Liver (tissue), 9 donors: ENCODE data around the gene CDK19. TPM values are rescaled to one million over a fixed set of nuclear protein-coding genes. Genes with fewer than 3 reads are reported as not detected.
"Not testable (repeated sequence)": the region's sequence is repeated elsewhere in the genome, so short reads cannot be mapped to it uniquely, and the experiment has no call there.

Source experiments
- DNase-seq: peaks from one replicate; pipeline ENCODE4 v3.0.0-alpha.2; 2017; ENCODE audit warnings: low spot score
- H3K27ac ChIP-seq, 2 donors: one replicate each; pipeline ENCODE4 v1.7.0; 2013; ENCODE audit warnings: inconsistent platforms in 2 of 2, low read length in 2 of 2, control low read depth in 1 of 2, low read depth in 1 of 2, mild to moderate bottlenecking in 1 of 2
- H3K27me3 ChIP-seq, 4 donors: one replicate each; pipeline versions ENCODE4 v1.6.1 to v1.7.0; 2013; ENCODE audit warnings: low read length in 3 of 4, inconsistent platforms in 1 of 4, mild to moderate bottlenecking in 1 of 4, moderate library complexity in 1 of 4; ENCODE audit not compliant: control insufficient read depth in 4 of 4, insufficient read depth in 4 of 4
- H3K36me3 ChIP-seq, 4 donors: one replicate each; pipeline versions ENCODE4 v1.6.1 to v1.7.0; 2013; ENCODE audit warnings: low read length in 3 of 4, mild to moderate bottlenecking in 3 of 4, low read depth in 1 of 4, moderate library complexity in 1 of 4; ENCODE audit not compliant: control insufficient read depth in 4 of 4, insufficient read depth in 3 of 4
- H3K4me1 ChIP-seq, 4 donors: one replicate each; pipeline versions ENCODE4 v1.6.1 to v1.7.0; 2013; ENCODE audit warnings: low read length in 3 of 4, mild to moderate bottlenecking in 3 of 4, moderate library complexity in 1 of 4; ENCODE audit not compliant: control insufficient read depth in 4 of 4, insufficient read depth in 4 of 4
- H3K4me3 ChIP-seq, 3 donors: one replicate each; pipeline versions ENCODE4 v1.6.1 to v1.7.0; 2013; ENCODE audit warnings: low read length in 3 of 3, control low read depth in 1 of 3, low read depth in 1 of 3, mild to moderate bottlenecking in 1 of 3
- H3K9ac ChIP-seq, 2 donors: one replicate each; pipeline ENCODE4 v1.7.0; 2013; ENCODE audit warnings: low read length in 2 of 2, mild to moderate bottlenecking in 2 of 2, moderate library complexity in 2 of 2, control low read depth in 1 of 2, low read depth in 1 of 2
- H3K9me3 ChIP-seq, 4 donors: one replicate each; pipeline versions ENCODE4 v1.6.1 to v1.7.0; 2013; ENCODE audit warnings: low read length in 3 of 4; ENCODE audit not compliant: control insufficient read depth in 4 of 4
- ATF3 ChIP-seq: IDR thresholded peaks from 2 replicates; pipeline ENCODE4 v1.6.1; 2016; ENCODE audit warnings: antibody characterized with exemption
- EGR1 ChIP-seq, 2 donors: IDR thresholded peaks; 2 replicates each; pipeline ENCODE4 v1.6.1; 2016 to 2018; ENCODE audit warnings: antibody characterized with exemption in 2 of 2, low read depth in 2 of 2
- FOXA1 ChIP-seq: IDR thresholded peaks from 2 replicates; pipeline ENCODE4 v1.6.1; 2016; ENCODE audit warnings: antibody characterized with exemption
- FOXA2 ChIP-seq: IDR thresholded peaks from 2 replicates; pipeline ENCODE4 v1.6.1; 2016; ENCODE audit warnings: antibody characterized with exemption
- HNF4A ChIP-seq, 2 donors: conservative IDR thresholded peaks; 2 replicates each; pipeline ENCODE4 v1.6.1; 2016; ENCODE audit warnings: antibody characterized with exemption in 2 of 2, mild to moderate bottlenecking in 2 of 2
- HNF4G ChIP-seq: IDR thresholded peaks from 2 replicates; pipeline ENCODE4 v1.6.1; 2016; ENCODE audit warnings: antibody characterized with exemption
- JUND ChIP-seq, 2 donors: IDR thresholded peaks; 2 replicates each; pipeline ENCODE4 v1.6.1; 2016; ENCODE audit warnings: antibody characterized with exemption in 2 of 2
- NR2F2 ChIP-seq: IDR thresholded peaks from 2 replicates; pipeline ENCODE4 v1.6.1; 2016; ENCODE audit warnings: antibody characterized with exemption
- RAD21 ChIP-seq, 2 donors: IDR thresholded peaks; 2 replicates each; pipeline ENCODE4 v1.6.1; 2016; ENCODE audit warnings: antibody characterized with exemption in 2 of 2, mild to moderate bottlenecking in 2 of 2
- REST ChIP-seq: IDR thresholded peaks from 2 replicates; pipeline ENCODE4 v1.6.1; 2016; ENCODE audit warnings: antibody characterized with exemption, mild to moderate bottlenecking
- RXRA ChIP-seq, 2 donors: IDR thresholded peaks; 2 replicates each; pipeline ENCODE4 v1.6.1; 2017 to 2018; ENCODE audit warnings: antibody characterized with exemption in 2 of 2, mild to moderate bottlenecking in 1 of 2
- SP1 ChIP-seq: IDR thresholded peaks from 2 replicates; pipeline ENCODE4 v1.6.1; 2018; ENCODE audit warnings: antibody characterized with exemption, mild to moderate bottlenecking
- TAF1 ChIP-seq: conservative IDR thresholded peaks from 2 replicates; pipeline ENCODE4 v1.6.1; 2016; ENCODE audit warnings: antibody characterized with exemption, mild to moderate bottlenecking
- YY1 ChIP-seq: IDR thresholded peaks from 2 replicates; pipeline ENCODE4 v1.6.1; 2016; ENCODE audit warnings: antibody characterized with exemption, mild to moderate bottlenecking
- ZBTB33 ChIP-seq: IDR thresholded peaks from 2 replicates; pipeline ENCODE4 v1.6.1; 2016; ENCODE audit warnings: antibody characterized with exemption
- WGBS: extraction: QIAGEN DNeasy Blood & Tissue Kit; methylation state at CpG from one replicate; pipeline ENCODE4 v1.1.7; 2013; 5-methylcytosine and 5-hydroxymethylcytosine counted together
- polyA plus RNA-seq, 2 donors: library from polyadenylated mRNA; stranded (reverse) in 1 of 2; unstranded in 1 of 2; fragments of 200-250 nt in 1 of 2; fragments of >200 nt in 1 of 2; fragmentation: Nextera tagmentation in 1 of 2; extraction: Ambion mirVana in 1 of 2; gene quantifications; one replicate each; pipeline versions ENCODE4 v1.2.1 to v1.2.3, GENCODE V29; 2013 to 2015
- total RNA-seq, 2 donors: library from RNA; depleted of rRNA; stranded (reverse); fragments of >200 nt; gene quantifications; one replicate each; pipeline ENCODE4 v1.2.3, GENCODE V29; 2014
- TF ChIP-seq, protein P1 (sequence below): IDR thresholded peaks from 2 replicates; pipeline ENCODE4 v1.6.1; 2016; ENCODE audit warnings: antibody characterized with exemption
- donor health status: healthy.
- donor health status: healthy.
- donor health status: healthy.
- donor health status: healthy.
- donor health status: healthy.

Gene CDK19
- total and polyA plus RNA-seq, 4 donors: 1.8 to 7.6 (median 3.9) TPM

- H3K9me3 ChIP-seq: no peaks in the 10 kb centered on the region
Observed at GRCh38 chr6:110810896-110811586, 4.2 kb downstream of the CDK19 start.

GRCh38 chr6:110809792-110810191, 5.5 kb downstream of the CDK19 start:
- Histone ChIP-seq H3K4me3 (no peak overlapping the region), H3K27ac (no peak overlapping the region), H3K9ac (no peak overlapping the region), H3K36me3 (no peaks in the 10 kb centered on the region), H3K27me3 (no peaks in the 10 kb centered on the region), H3K9me3 (no peaks in the 10 kb centered on the region), H3K4me1 (peaks cover 0 to 10% (median 6%) of the 10 kb centered on the region in 4 donors)
- DNase-seq: no peak
- WGBS: 94% methylated on average over 2 of the region's 2 CpGs
- TF ChIP-seq HNF4G (no peak), TAF1 (no peak), ATF3 (no peak), REST (no peak), ZBTB33 (no peak)
- TF ChIP-seq, protein P1, sequence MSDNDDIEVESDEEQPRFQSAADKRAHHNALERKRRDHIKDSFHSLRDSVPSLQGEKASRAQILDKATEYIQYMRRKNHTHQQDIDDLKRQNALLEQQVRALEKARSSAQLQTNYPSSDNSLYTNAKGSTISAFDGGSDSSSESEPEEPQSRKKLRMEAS: no peak

More at GRCh38 chr6:110810896-110811586, 4.2 kb downstream of the CDK19 start:
- no peaks in the 10 kb centered on the region for H3K36me3 ChIP-seq
- H3K27ac ChIP-seq: no peak overlapping the region
- peaks cover 0 to 11% (median 7%) of the 10 kb centered on the region in 4 donors for H3K4me1 ChIP-seq
- no peak overlapping the region for H3K9ac ChIP-seq
- no peak for DNase-seq
- no peak for TF ChIP-seq SP1
- TF ChIP-seq FOXA2: no peak
- TF ChIP-seq EGR1 (IDR thresholded peaks at IDR 0.05; ENCODE audit: low read depth in 2 of 2): no peak
- no peak for TF ChIP-seq JUND (IDR thresholded peaks at IDR 0.05)
- TF ChIP-seq, protein P1: no peak
- TF ChIP-seq ZBTB33: no peak
- TF ChIP-seq RAD21 (IDR thresholded peaks at IDR 0.05): no peak
- no peak for TF ChIP-seq NR2F2
- TF ChIP-seq FOXA1: no peak
- TF ChIP-seq TAF1: no peak
- no peak for TF ChIP-seq YY1
- no peak for TF ChIP-seq HNF4A (conservative IDR thresholded peaks at IDR 0.05)
- no peak for TF ChIP-seq HNF4G
- TF ChIP-seq RXRA (IDR thresholded peaks at IDR 0.05): no peak
- no peak overlapping the region for H3K4me3 ChIP-seq
- no peaks in the 10 kb centered on the region for H3K27me3 ChIP-seq
- 95% methylated on average over 10 of the region's 10 CpGs for WGBS

DNA sequence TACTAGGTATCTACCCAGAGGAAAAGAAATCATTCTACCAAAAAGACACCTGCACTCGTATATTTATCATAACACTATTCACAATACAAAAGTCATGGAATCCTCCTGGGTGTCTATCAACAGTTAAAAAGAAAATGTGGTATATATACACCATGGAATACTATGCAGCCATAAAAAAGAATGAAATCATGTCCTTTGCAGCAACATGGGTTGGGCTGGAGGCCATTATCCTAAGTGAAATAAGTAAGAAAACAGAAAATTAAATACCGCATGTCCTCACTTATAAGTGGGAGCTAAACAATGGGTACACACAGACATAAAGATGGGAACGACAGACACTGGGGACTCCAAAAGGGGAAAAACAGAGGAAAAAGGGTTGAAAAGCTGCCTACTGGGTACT, 13.1 kb downstream of the CDK19 start:
- H3K4me1 ChIP-seq, H3K27ac ChIP-seq, H3K4me3 ChIP-seq, H3K36me3 ChIP-seq, H3K9me3 ChIP-seq, DNase-seq, H3K9ac ChIP-seq, H3K27me3 ChIP-seq: not testable (repeated sequence)
- WGBS: 97% methylated on average over 3 of the region's 3 CpGs
